HT-29 (cell line): ENCODE results near the gene NCCRP1. TPM values are rescaled to one million over a fixed set of nuclear protein-coding genes. Genes with fewer than 3 reads are reported as not detected.

Source experiments
- DNase-seq: peaks from one replicate; pipeline ENCODE4 v3.0.0-alpha.2; 2015; ENCODE audit warnings: low spot score
- total RNA-seq: library from RNA; depleted of rRNA; stranded (reverse); fragments of >200 nt; shearing (Covaris generic); gene quantifications from 2 replicates; pipeline ENCODE4 v1.2.3, GENCODE V29; 2014; rRNA removed

The NCCRP1 gene
- total RNA-seq, 1 experiment from 2014 or later: not detected

DNA sequence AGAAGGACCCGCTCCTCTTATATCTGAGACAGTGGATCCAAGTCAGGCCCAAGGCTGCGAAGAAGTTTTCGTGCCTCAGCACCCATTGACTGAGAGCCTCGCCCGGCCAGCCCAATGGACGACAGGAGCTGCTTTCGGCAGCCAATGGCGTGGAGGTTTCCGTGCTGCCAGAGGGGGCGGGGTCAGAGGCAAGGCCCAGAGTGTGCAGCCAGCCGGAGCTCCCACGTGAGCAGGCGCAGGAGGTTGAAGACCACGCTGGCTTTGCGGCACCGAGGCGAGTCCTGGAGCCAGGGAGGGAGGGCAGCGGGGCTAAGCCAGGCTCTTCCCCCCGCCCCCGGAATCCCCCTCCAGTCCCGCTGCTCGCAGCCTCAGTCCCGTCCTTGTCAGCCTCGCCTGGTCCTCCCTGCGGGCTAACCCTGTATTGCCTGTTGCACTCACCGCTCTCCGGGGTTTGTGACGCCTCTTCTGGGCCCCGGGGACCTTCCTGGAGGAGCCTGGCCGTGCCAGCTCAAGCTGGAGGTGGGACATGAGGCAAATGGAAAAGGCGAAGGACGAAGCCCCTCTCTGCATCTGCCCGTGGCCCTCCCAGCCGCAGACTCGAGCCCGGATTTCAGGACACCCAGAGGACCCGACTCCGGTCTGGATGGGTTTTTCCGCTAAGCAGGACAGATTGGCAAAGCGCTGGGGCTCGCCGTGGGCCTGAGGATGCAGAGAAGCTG, 50.3 kb downstream of the NCCRP1 start:
- DNase-seq: no peak

DNA sequence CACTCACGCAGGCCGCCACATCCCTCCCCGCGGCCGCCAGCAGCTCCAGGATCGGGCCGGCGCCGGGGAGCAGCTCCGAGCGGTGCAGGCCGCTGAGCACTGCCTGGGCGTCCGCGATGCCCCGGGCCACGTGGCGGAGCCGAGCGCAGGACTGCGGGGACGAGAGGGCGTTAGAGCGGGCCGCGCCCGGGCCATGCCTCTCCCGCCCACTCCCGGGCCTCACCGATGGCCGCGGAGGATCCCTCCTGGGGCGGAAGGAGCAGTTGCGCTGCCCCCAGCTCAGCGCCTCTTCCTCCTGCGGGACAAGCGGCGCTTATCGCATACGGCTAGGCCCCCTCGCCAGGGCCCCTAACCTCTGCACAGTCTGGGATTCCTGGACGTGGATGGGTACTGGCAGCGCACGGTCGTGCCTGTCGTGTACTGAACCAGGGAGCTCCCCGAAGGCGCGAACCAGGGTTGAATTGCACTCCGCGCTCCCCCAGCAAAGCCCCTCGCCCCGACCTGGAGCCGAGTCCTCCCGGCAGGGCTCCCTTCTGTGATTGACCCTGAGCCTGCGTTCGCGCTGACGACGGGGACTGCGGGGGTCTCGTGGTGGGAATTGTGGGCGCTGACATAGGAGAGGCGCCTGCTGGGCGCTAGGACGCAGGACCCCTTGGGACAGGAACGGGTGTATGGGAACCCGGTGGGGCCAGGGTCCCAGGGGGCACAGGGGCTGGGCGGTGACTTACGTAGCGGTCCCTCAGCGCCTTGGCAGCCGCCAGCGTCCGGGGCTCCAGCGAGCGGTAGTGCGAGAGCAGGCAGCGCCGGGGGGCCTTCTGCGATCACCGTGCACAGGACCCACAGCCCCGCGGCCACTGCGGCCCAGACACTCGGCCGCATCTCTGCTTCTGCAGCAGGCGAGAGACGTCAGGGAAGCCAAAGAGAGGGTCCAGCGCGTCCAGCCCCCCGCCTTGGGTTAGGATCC, 51.2 kb downstream of the NCCRP1 start:
- no peak for DNase-seq

DNA sequence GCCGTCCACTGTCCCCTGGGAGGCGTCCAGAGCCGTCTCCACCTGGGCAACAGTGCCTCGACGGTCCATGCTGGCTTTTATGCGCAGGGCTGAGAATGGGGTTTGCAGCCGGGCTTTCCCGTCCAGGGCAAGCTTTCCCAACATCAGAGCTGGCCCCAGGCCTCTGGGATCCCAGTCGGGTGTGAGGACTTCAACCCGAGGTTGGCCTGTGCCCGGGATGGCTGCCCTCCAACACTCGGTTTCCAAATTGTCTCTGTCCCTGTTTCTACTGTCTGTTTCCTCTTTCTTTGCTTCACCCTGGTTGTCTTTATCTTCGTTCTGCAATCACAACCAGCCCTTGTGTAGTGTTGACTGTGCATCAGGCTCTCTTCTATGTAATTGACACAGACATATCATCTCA, 52.0 kb downstream of the NCCRP1 start, which contains the start of gene IFNL4:
Gene IFNL4 (minus strand): TSS at position 51 of the 400 bp plus-strand sequence.
- no peak for DNase-seq

DNA sequence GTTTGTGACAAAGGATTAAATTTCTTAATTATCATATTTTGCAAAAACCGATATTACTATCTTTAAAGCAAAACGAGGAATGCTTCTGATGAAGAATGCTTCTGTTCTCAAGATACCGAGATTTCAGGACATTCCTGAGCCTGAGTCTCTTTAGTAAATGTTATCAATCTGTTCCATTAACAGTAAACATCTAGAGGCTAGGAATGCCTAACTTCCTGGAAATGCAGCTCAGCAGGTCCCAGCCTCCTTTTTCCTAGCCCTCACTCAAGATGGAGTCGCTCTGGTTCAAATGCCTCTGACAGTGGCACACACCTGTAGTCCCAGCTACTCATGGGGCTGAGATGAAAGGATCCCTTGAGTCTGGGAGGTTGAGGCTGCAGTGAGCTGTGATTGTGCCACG, 54.3 kb downstream of the NCCRP1 start:
- no peak for DNase-seq

Other genes with a start within 250 kb of the NCCRP1 start
- not detected in 2 replicates for gene FBXO17, start 221.2 kb upstream of the NCCRP1 start, total RNA-seq
- gene FBXO27, start 164.4 kb upstream of the NCCRP1 start, total RNA-seq: not detected in 2 replicates
- not detected in 2 replicates for gene ACP7, start 112.6 kb upstream of the NCCRP1 start, total RNA-seq
- 42.3 and 46.5 TPM in 2 replicates for gene PAK4, start 71.2 kb upstream of the NCCRP1 start, total RNA-seq
- gene SYCN, start 7.3 kb downstream of the NCCRP1 start, total RNA-seq: not detected in 2 replicates
- not detected in 2 replicates for gene IFNL3, start 48.0 kb downstream of the NCCRP1 start, total RNA-seq
- not detected in 2 replicates for gene IFNL4, start 51.9 kb downstream of the NCCRP1 start, total RNA-seq
- gene IFNL2, start 71.4 kb downstream of the NCCRP1 start, total RNA-seq: not detected in 2 replicates
- not detected in 2 replicates for gene IFNL1, start 99.4 kb downstream of the NCCRP1 start, total RNA-seq
- 0.38 and 0.44 TPM in 2 replicates for gene LRFN1, start 123.9 kb downstream of the NCCRP1 start, total RNA-seq
- not detected in 2 replicates for gene GMFG, start 139.1 kb downstream of the NCCRP1 start, total RNA-seq
- 220 and 230 TPM in 2 replicates for gene SAMD4B, start 145.5 kb downstream of the NCCRP1 start, total RNA-seq
- 109 and 115 TPM in 2 replicates for gene PAF1, start 194.1 kb downstream of the NCCRP1 start, total RNA-seq
- gene MED29, start 194.4 kb downstream of the NCCRP1 start, total RNA-seq: 59.7 and 64.3 TPM in 2 replicates
- gene ZFP36, start 209.9 kb downstream of the NCCRP1 start, total RNA-seq: 124 and 131 TPM in 2 replicates
- gene PLEKHG2, start 215.7 kb downstream of the NCCRP1 start, total RNA-seq: 51.0 and 61.2 TPM in 2 replicates
- gene RPS16, start 239.0 kb downstream of the NCCRP1 start, total RNA-seq: 798 and 1,020 TPM in 2 replicates
- 128 and 151 TPM in 2 replicates for gene SUPT5H, start 248.6 kb downstream of the NCCRP1 start, total RNA-seq